ENCODE results near the gene NUAK2.

GRCh38 chr1:205357567-205357966 lies 36.0 kb upstream of the NUAK2 start:
- no peak for TF ChIP-seq ZNF202 (tag by site-specific recombination; IDR thresholded peaks at IDR 0.05; ENCODE audit: borderline replicate concordance)
- TF ChIP-seq ZNF843 (tag by site-specific recombination; IDR thresholded peaks at IDR 0.05) = no peak
- TF ChIP-seq SCRT2 (tag by site-specific recombination; IDR thresholded peaks at IDR 0.05) = no peak
- no peak for TF ChIP-seq OSR2 (tag by site-specific recombination; IDR thresholded peaks at IDR 0.05)
